ENCODE results near the gene UNC93A. TPM values are rescaled to one million over a fixed set of nuclear protein-coding genes. Genes with fewer than 3 reads are reported as not detected.
"Not testable (repeated sequence)": the region's sequence is repeated elsewhere in the genome, so short reads cannot be mapped to it uniquely, and the experiment has no call there.

UNC93A gene
- polyA plus RNA-seq, 1 donor from 2014 or later = not detected

GRCh38 chr6:167279766-167280446 lies 11.2 kb upstream of the UNC93A start:
- Histone ChIP-seq H3K36me3 (ENCODE audit: insufficient read depth, low read length) (no peaks in the 10 kb centered on the region), H3K9ac (ENCODE audit: low read length) (peak overlapping the region; percentile 43), H3K9me3 (ENCODE audit: low read length) (no peaks in the 10 kb centered on the region), H3K79me2 (replicated peaks; ENCODE audit: insufficient read depth, low read length) (no peaks in the 10 kb centered on the region), H3K27ac (ENCODE audit: low read length) (peak overlapping the region; percentile 83), H3K4me2 (ENCODE audit: low read length) (peak overlapping the region; percentile 26), H3K27me3 (ENCODE audit: insufficient read depth, low read depth, low read length) (no peaks in the 10 kb centered on the region), H3K9me2 (ENCODE audit: insufficient read depth, low read length) (no peaks in the 10 kb centered on the region), H3F3A (ENCODE audit: insufficient read depth, low read length, poor library complexity, severe bottlenecking) (peaks cover 6% of the 10 kb centered on the region), H4K20me1 (ENCODE audit: insufficient read depth) (no peaks in the 10 kb centered on the region), H3K4me3 (ENCODE audit: low read length) (peak overlapping the region; percentile 39), H2AFZ (ENCODE audit: low read depth, low read length) (no peak overlapping the region)
- peak; percentile 66 for TF ChIP-seq REST (IDR thresholded peaks at IDR 0.05; ENCODE audit: borderline replicate concordance)
- TF ChIP-seq EZH2 (IDR thresholded peaks at IDR 0.05; ENCODE audit: borderline replicate concordance, insufficient read depth, low read length, poor library complexity, severe bottlenecking) = no peak
- TF ChIP-seq RAD21 (conservative IDR thresholded peaks at IDR 0.05) = no peak
- no peak for TF ChIP-seq TAF1 (IDR thresholded peaks at IDR 0.05; ENCODE audit: low read depth)
- no peak for TF ChIP-seq MXI1 (conservative IDR thresholded peaks at IDR 0.05; ENCODE audit: poor library complexity, severe bottlenecking)
- TF ChIP-seq EP300 (conservative IDR thresholded peaks at IDR 0.05; ENCODE audit: poor library complexity, severe bottlenecking) = peak; percentile 93
- peak; percentile 77 for TF ChIP-seq POLR2AphosphoS5 (IDR thresholded peaks at IDR 0.05)

- H4K20me1 ChIP-seq (ENCODE audit: insufficient read depth); H2AFZ ChIP-seq (ENCODE audit: low read depth, low read length); H3K79me2 ChIP-seq (replicated peaks; ENCODE audit: insufficient read depth, low read length); H3K9me2 ChIP-seq (ENCODE audit: insufficient read depth, low read length); H3K4me2 ChIP-seq (ENCODE audit: low read length); H3K27me3 ChIP-seq (ENCODE audit: insufficient read depth, low read depth, low read length); H3F3A ChIP-seq (ENCODE audit: insufficient read depth, low read length, poor library complexity, severe bottlenecking); H3K9me3 ChIP-seq (ENCODE audit: low read length); H3K36me3 ChIP-seq (ENCODE audit: insufficient read depth, low read length): not testable (repeated sequence)
- peak overlapping the region; percentile 83 for H3K27ac ChIP-seq (ENCODE audit: low read length)
- peak overlapping the region; percentile 11 for H3K4me3 ChIP-seq (ENCODE audit: low read length)
- H3K9ac ChIP-seq (ENCODE audit: low read length) = peak overlapping the region; percentile 43
Measured at GRCh38 chr6:167280466-167280865, 10.6 kb upstream of the UNC93A start.

- Histone ChIP-seq H3K9ac (ENCODE audit: low read length) (no peak overlapping the region), H3K27ac (ENCODE audit: low read length) (peak overlapping the region; percentile 83), H2AFZ (ENCODE audit: low read depth, low read length) (no peak overlapping the region), H3K36me3 (ENCODE audit: insufficient read depth, low read length) (no peaks in the 10 kb centered on the region), H3K9me3 (ENCODE audit: low read length) (no peaks in the 10 kb centered on the region), H4K20me1 (ENCODE audit: insufficient read depth) (no peaks in the 10 kb centered on the region), H3K9me2 (ENCODE audit: insufficient read depth, low read length) (no peaks in the 10 kb centered on the region), H3K4me2 (ENCODE audit: low read length) (no peak overlapping the region), H3K79me2 (replicated peaks; ENCODE audit: insufficient read depth, low read length) (no peaks in the 10 kb centered on the region), H3F3A (ENCODE audit: insufficient read depth, low read length, poor library complexity, severe bottlenecking) (peaks cover 6% of the 10 kb centered on the region), H3K4me3 (ENCODE audit: low read length) (no peak overlapping the region), H3K27me3 (ENCODE audit: insufficient read depth, low read depth, low read length) (no peaks in the 10 kb centered on the region)
- no peak for TF ChIP-seq EP300 (conservative IDR thresholded peaks at IDR 0.05; ENCODE audit: poor library complexity, severe bottlenecking)
- TF ChIP-seq CTCF (IDR thresholded peaks at IDR 0.05; ENCODE audit: poor library complexity, severe bottlenecking) = no peak
- TF ChIP-seq SMC3 (conservative IDR thresholded peaks at IDR 0.05; ENCODE audit: poor library complexity) = no peak
- no peak for TF ChIP-seq TAF1 (IDR thresholded peaks at IDR 0.05; ENCODE audit: low read depth)
- no peak for TF ChIP-seq POLR2AphosphoS5 (IDR thresholded peaks at IDR 0.05)
- TF ChIP-seq REST (IDR thresholded peaks at IDR 0.05; ENCODE audit: borderline replicate concordance) = no peak
- no peak for TF ChIP-seq EZH2 (IDR thresholded peaks at IDR 0.05; ENCODE audit: borderline replicate concordance, insufficient read depth, low read length, poor library complexity, severe bottlenecking)
- no peak for TF ChIP-seq RAD21 (conservative IDR thresholded peaks at IDR 0.05)
- TF ChIP-seq MXI1 (conservative IDR thresholded peaks at IDR 0.05; ENCODE audit: poor library complexity, severe bottlenecking) = no peak
Measured at GRCh38 chr6:167282165-167282564, 8.9 kb upstream of the UNC93A start.

All from neural cell (in vitro differentiated cells).